SK-MEL-5 (cell line): Measurements from ENCODE around the gene TREML4. TPM values are rescaled to one million over a fixed set of nuclear protein-coding genes. Genes with fewer than 3 reads are reported as not detected.
"Not testable (repeated sequence)": the region's sequence is repeated elsewhere in the genome, so short reads cannot be mapped to it uniquely, and the experiment has no call there.

Experiments used
- DNase-seq: peaks from one replicate; pipeline ENCODE4 v3.0.0-alpha.2; 2016; ENCODE audit warnings: low read depth, low spot score
- in situ Hi-C: cut with HindIII; loops from 2 replicates; pipeline ENCODE4 v1.10.0; 2016; ENCODE audit warnings: low sequenced_read_pairs, high pct_unique_total_duplicates, low pct_unique_long_range_greater_than_20kb
- total RNA-seq: library from RNA; depleted of rRNA; stranded (reverse); fragments of >200 nt; shearing (Covaris generic); gene quantifications from 2 replicates; pipeline ENCODE4 v1.2.3, GENCODE V29; 2014

The TREML4 gene
- total RNA-seq, 1 experiment from 2014 or later = not detected

GRCh38 chr6:41232667-41233066, 4.5 kb downstream of the TREML4 start:
- DNase-seq = no peak
- in situ Hi-C loops = no loop called here

GRCh38 chr6:41236276-41236675, 8.1 kb downstream of the TREML4 start:
- in situ Hi-C loops = no loop called here
- no peak for DNase-seq

- DNase-seq = no peak
- in situ Hi-C loops = no loop called here
Measured at GRCh38 chr6:41237128-41237527, 9.0 kb downstream of the TREML4 start.

- no peak for DNase-seq
- in situ Hi-C loops = no loop called here
Measured at GRCh38 chr6:41239467-41240159, 11.5 kb downstream of the TREML4 start.

- in situ Hi-C loops, DNase-seq: not testable (repeated sequence)
Measured at GRCh38 chr6:41246529-41246928, 18.4 kb downstream of the TREML4 start.

GRCh38 chr6:41247288-41247865, 19.2 kb downstream of the TREML4 start:
- in situ Hi-C loops = no loop called here
- DNase-seq = no peak

- in situ Hi-C loops = no loop called here
- DNase-seq = no peak
Measured at GRCh38 chr6:41247882-41248705, 19.9 kb downstream of the TREML4 start.

- in situ Hi-C loops = no loop called here
- DNase-seq = no peak
Measured at GRCh38 chr6:41252401-41253169, 24.4 kb downstream of the TREML4 start.

GRCh38 chr6:41255110-41255509, 27.0 kb downstream of the TREML4 start:
- in situ Hi-C loops = no loop called here
- DNase-seq = no peak

GRCh38 chr6:41255638-41256246, 27.6 kb downstream of the TREML4 start:
- in situ Hi-C loops = no loop called here

GRCh38 chr6:41256383-41256782, 28.2 kb downstream of the TREML4 start:
- in situ Hi-C loops = no loop called here
- no peak for DNase-seq

More at GRCh38 chr6:41255638-41256246, 27.6 kb downstream of the TREML4 start:
- DNase-seq = no peak

GRCh38 chr6:41257369-41258195, 29.4 kb downstream of the TREML4 start:
- in situ Hi-C loops = no loop called here
- DNase-seq = no peak

GRCh38 chr6:41258196-41258493, 30.0 kb downstream of the TREML4 start:
- in situ Hi-C loops = no loop called here

GRCh38 chr6:41262401-41262800, 34.3 kb downstream of the TREML4 start:
- DNase-seq = no peak
- in situ Hi-C loops = no loop called here

More at GRCh38 chr6:41258196-41258493, 30.0 kb downstream of the TREML4 start:
- no peak for DNase-seq

- DNase-seq = no peak
Measured at GRCh38 chr6:41263267-41263666, 35.1 kb downstream of the TREML4 start.

GRCh38 chr6:41266541-41266940, 38.4 kb downstream of the TREML4 start:
- no peak for DNase-seq
- in situ Hi-C loops = no loop called here

More at GRCh38 chr6:41263267-41263666, 35.1 kb downstream of the TREML4 start:
- in situ Hi-C loops = no loop called here

GRCh38 chr6:41268478-41268877, 40.3 kb downstream of the TREML4 start:
- DNase-seq = no peak
- in situ Hi-C loops = no loop called here
